PC-3 (cell line): ENCODE data around the gene EGLN1. TPM values are rescaled to one million over a fixed set of nuclear protein-coding genes. Genes with fewer than 3 reads are reported as not detected.

ENCODE experiments used
- ATAC-seq: fragments of 200-7000 bp; cut with Tn5 transposase; 2 replicates; pipeline ENCODE4 v1.9.1; 2020; ENCODE audit warnings: mild to moderate bottlenecking, moderate library complexity
- BruUV-seq: library from RNA; stranded (reverse); fragments of 400-500 nt; replicated peaks from 2 replicates; lab custom pipeline; 2021; lab: Mats Ljungman, UMichigan
- CTCF ChIA-PET: fragments of 300-600 bp; sonication (Branson Sonifier 250); formaldehyde crosslinking; loops from one replicate; lab custom pipeline; 2022; ENCODE audit warnings: antibody characterized with exemption; lab: Charles Lee
- POLR2A ChIA-PET: fragments of 300-600 bp; sonication (Branson Sonifier 250); formaldehyde crosslinking; loops from one replicate; lab custom pipeline; 2022; ENCODE audit warnings: antibody characterized with exemption; ENCODE audit not compliant: unreplicated experiment; lab: Charles Lee
- DNase-seq: peaks from one replicate; pipeline ENCODE4 v3.0.0-alpha.2; 2015
- H2AFZ ChIP-seq: fragments of 300-600 bp; sonication (generic); 2 replicates; pipeline ENCODE4 v1.6.0; 2016; ENCODE audit warnings: antibody characterized with exemption, low read length
- H3F3A ChIP-seq: fragments of 300-600 bp; sonication (generic); one replicate; pipeline ENCODE4 v1.6.0; 2017; ENCODE audit warnings: antibody characterized with exemption, low read length, control low read depth, mild to moderate bottlenecking; ENCODE audit not compliant: unreplicated experiment
- H3K27ac ChIP-seq: fragments of 300-600 bp; sonication (generic); 2 replicates; pipeline ENCODE4 v1.5.1; 2016; ENCODE audit warnings: mild to moderate bottlenecking, low read length
- H3K27me3 ChIP-seq: fragments of 300-600 bp; sonication (generic); 2 replicates; pipeline ENCODE4 v1.6.1; 2016; ENCODE audit warnings: low read length, mixed read lengths
- H3K36me3 ChIP-seq: fragments of 300-600 bp; sonication (generic); 2 replicates; pipeline ENCODE4 v1.6.1; 2016; ENCODE audit warnings: low read depth, mixed run types, low read length, mixed read lengths
- H3K4me1 ChIP-seq: fragments of 300-600 bp; sonication (generic); 2 replicates; pipeline ENCODE4 v1.5.1; 2016; ENCODE audit warnings: low read length; ENCODE audit not compliant: insufficient read depth
- H3K4me2 ChIP-seq: fragments of 300-600 bp; sonication (generic); 2 replicates; pipeline ENCODE4 v1.6.0; 2016; ENCODE audit warnings: low read length
- H3K4me3 ChIP-seq: fragments of 300-600 bp; sonication (generic); 2 replicates; pipeline ENCODE4 v1.5.1; 2016; ENCODE audit warnings: mild to moderate bottlenecking, low read length, mixed read lengths
- H3K79me2 ChIP-seq: fragments of 300-600 bp; sonication (generic); 2 replicates; pipeline ENCODE4 v1.6.1; 2017; ENCODE audit warnings: low read length, mixed read lengths
- H3K9ac ChIP-seq: fragments of 300-600 bp; sonication (generic); 2 replicates; pipeline ENCODE4 v1.6.0; 2016; ENCODE audit warnings: mild to moderate bottlenecking, low read length
- H3K9me2 ChIP-seq: fragments of 300-600 bp; sonication (generic); replicated peaks from 2 replicates; pipeline ENCODE4 v1.6.1; 2016; ENCODE audit warnings: mixed run types, low read length, mixed read lengths
- H3K9me3 ChIP-seq: fragments of 300-600 bp; sonication (generic); 2 replicates; pipeline ENCODE4 v1.6.1; 2016; ENCODE audit warnings: low read length, mixed read lengths
- H4K20me1 ChIP-seq: fragments of 300-600 bp; sonication (generic); 2 replicates; pipeline ENCODE4 v1.6.1; 2016; ENCODE audit warnings: low read length, mixed read lengths
- CTCF ChIP-seq: fragments of 300-600 bp; sonication (generic); conservative IDR thresholded peaks from 2 replicates; pipeline ENCODE4 v1.5.1; 2017; ENCODE audit warnings: antibody characterized with exemption, low read depth, mild to moderate bottlenecking, low read length
- EZH2 ChIP-seq: fragments of 300-600 bp; sonication (generic); IDR thresholded peaks from one replicate; pipeline ENCODE4 v1.6.1; 2017; ENCODE audit warnings: antibody characterized with exemption, mild to moderate bottlenecking, low read length; ENCODE audit not compliant: unreplicated experiment
- EZH2phosphoT487 ChIP-seq: fragments of 300-600 bp; sonication (generic); IDR thresholded peaks from 2 replicates; pipeline ENCODE4 v1.6.1; 2018; ENCODE audit warnings: mild to moderate bottlenecking, antibody characterized with exemption, low read length, borderline replicate concordance
- intact Hi-C: fragments of 100-400 bp; cut with micrococcal nuclease; formaldehyde crosslinking; loops from 2 replicates; pipeline ENCODE4 v1.9.0; 2023
- total RNA-seq: library from RNA; depleted of rRNA; stranded (reverse); fragments of >200 nt; gene quantifications from 2 replicates; pipeline ENCODE4 v1.2.3, GENCODE V29; 2014

The EGLN1 gene
- total RNA-seq, 1 experiment from 2014 or later, result 37.0 TPM

DNA sequence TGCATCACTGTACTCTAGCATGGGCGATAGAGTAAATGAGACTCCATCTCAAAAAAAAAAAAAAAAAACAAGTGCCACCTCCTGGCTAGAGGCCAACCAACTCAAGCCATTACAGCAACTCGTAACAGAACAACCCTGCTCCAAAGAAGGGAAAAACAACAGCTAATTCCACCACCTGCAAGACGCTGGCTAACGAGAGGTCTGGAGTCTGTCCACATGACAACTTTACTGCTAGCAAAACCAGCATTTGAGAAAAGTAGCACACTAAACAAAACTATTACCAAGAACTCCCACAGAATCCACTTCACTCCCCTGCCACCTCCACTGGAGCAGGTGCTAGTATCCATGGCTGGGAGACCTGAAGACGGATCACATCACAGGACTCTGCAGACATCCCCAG is 24.1 kb upstream of the EGLN1 start:
- no peak overlapping the region for H2AFZ ChIP-seq
- H3K4me2 ChIP-seq, result no peak overlapping the region
- H3K9me2 ChIP-seq, result no peaks in the 10 kb centered on the region
- TF ChIP-seq EZH2phosphoT487, result no peak
- TF ChIP-seq CTCF, result no peak
- no peak for TF ChIP-seq EZH2
- H3K79me2 ChIP-seq, result no peaks in the 10 kb centered on the region
- H3K4me1 ChIP-seq, result no peaks in the 10 kb centered on the region
- H4K20me1 ChIP-seq, result no peaks in the 10 kb centered on the region
- H3K4me3 ChIP-seq, result no peak overlapping the region
- H3K27ac ChIP-seq, result no peak overlapping the region
- H3K36me3 ChIP-seq, result no peaks in the 10 kb centered on the region
- CTCF ChIA-PET, result no interaction called here
- no peaks in the 10 kb centered on the region for H3F3A ChIP-seq
- H3K9me3 ChIP-seq, result no peaks in the 10 kb centered on the region
- no peak overlapping the region for H3K9ac ChIP-seq
- H3K27me3 ChIP-seq, result no peaks in the 10 kb centered on the region
- POLR2A ChIA-PET, result no interaction called here
- no TSS peak for BruUV-seq
- no peak for ATAC-seq
- intact Hi-C loops, result no loop called here
- no peak for DNase-seq

DNA sequence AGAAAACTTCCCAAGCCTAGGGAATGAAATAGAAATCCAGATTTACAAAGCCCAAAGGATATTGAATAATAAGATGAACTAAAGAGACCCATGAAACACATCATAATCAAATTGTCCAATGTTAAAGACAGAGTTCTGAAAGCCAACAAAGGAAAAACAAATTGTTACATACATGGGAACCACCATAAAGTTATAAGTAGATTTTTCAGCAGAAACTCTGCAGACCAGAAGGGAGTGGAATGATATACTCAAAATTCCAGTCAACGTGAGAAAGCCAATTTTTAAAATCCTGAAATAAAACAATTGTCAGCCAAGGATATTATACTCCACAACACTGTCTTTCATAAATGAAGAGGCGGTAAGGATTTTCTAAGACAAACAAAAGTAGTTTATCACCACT is 22.0 kb upstream of the EGLN1 start:
- Histone ChIP-seq H3K4me3 (no peak overlapping the region), H3K36me3 (no peaks in the 10 kb centered on the region), H3K4me1 (no peaks in the 10 kb centered on the region), H2AFZ (no peak overlapping the region), H4K20me1 (no peaks in the 10 kb centered on the region), H3K27me3 (no peaks in the 10 kb centered on the region), H3K9ac (no peak overlapping the region), H3K9me3 (no peaks in the 10 kb centered on the region), H3K27ac (no peak overlapping the region), H3K79me2 (no peaks in the 10 kb centered on the region), H3F3A (no peaks in the 10 kb centered on the region), H3K9me2 (no peaks in the 10 kb centered on the region), H3K4me2 (no peak overlapping the region)
- ATAC-seq (no peak), DNase-seq (no peak)
- POLR2A ChIA-PET, result no interaction called here
- TF ChIP-seq CTCF (no peak), EZH2 (no peak), EZH2phosphoT487 (no peak)
- intact Hi-C loops, result no loop called here
- CTCF ChIA-PET, result no interaction called here
- BruUV-seq, result no TSS peak

DNA sequence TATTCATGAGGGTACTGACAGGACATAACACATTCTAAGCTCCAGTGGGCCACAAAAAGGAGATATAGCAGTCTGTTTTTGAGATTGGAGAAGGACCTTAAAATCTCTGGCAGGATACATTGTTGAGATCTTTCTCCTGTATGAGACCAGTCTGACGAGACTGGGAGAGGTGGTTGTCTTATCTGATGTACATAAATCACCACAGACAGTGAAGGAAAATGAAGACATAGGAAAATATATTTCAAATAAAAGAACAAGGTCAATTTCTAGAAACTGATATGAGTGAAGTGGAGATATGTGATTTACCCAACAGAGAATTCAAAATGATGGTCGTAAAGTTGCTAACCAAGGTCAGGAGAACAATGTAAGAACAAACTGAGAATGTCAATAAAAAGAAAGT is 21.3 kb upstream of the EGLN1 start:
- Histone ChIP-seq H3K79me2 (no peaks in the 10 kb centered on the region), H3K9me2 (no peaks in the 10 kb centered on the region), H3K27me3 (no peaks in the 10 kb centered on the region), H3K4me3 (no peak overlapping the region), H3K27ac (no peak overlapping the region), H2AFZ (no peak overlapping the region), H3F3A (no peaks in the 10 kb centered on the region), H3K36me3 (no peaks in the 10 kb centered on the region), H3K4me1 (no peaks in the 10 kb centered on the region), H3K4me2 (no peak overlapping the region), H3K9ac (no peak overlapping the region), H4K20me1 (no peaks in the 10 kb centered on the region), H3K9me3 (no peaks in the 10 kb centered on the region)
- DNase-seq (no peak), ATAC-seq (no peak)
- intact Hi-C loops, result no loop called here
- no TSS peak for BruUV-seq
- TF ChIP-seq CTCF, result no peak
- TF ChIP-seq EZH2phosphoT487, result no peak
- TF ChIP-seq EZH2, result no peak
- CTCF ChIA-PET, result no interaction called here
- POLR2A ChIA-PET, result no interaction called here
